Keratinocyte (primary cell): ENCODE results near the gene TMEM200B.

Experiments
- EZH2 ChIP-seq: IDR thresholded peaks from one replicate; pipeline ENCODE4 v1.6.1; 2012; ENCODE audit warnings: inconsistent platforms, mild to moderate bottlenecking, low read length, moderate library complexity
- TF ChIP-seq, protein P1 (sequence below), 3 experiments: IDR thresholded peaks in 1 of 3; conservative IDR thresholded peaks in 1 of 3; optimal IDR thresholded peaks in 1 of 3; 2 replicates in 2 of 3; 3 replicates in 1 of 3; pipeline versions ENCODE3 to v1.5.1; 2011; ENCODE audit warnings: low read length in 3 of 3, mild to moderate bottlenecking in 3 of 3, moderate library complexity in 2 of 3, control low read depth in 1 of 3, inconsistent platforms in 1 of 3; ENCODE audit not compliant: insufficient read depth in 2 of 3; ENCODE audit errors: extremely low read depth in 1 of 3

DNA sequence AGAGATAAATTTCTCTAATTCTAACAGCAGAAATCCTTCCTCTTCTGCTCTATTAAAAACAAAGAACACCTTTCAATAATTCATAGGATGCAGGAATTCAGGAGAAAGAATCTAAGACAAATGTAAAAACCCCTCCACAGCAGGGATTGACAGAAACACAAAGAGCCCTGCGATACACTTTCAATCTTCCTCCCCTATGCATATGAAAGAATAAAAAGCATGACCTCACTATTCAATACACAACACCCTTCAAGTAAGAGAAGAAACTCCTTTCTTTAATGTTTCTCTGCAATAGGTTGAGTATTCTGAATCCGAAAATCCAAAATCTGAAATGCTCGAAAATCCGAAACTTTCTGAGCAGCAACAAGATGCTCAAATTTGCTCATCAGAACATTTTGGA is 40.9 kb upstream of the TMEM200B start:
- TF ChIP-seq, protein P1, sequence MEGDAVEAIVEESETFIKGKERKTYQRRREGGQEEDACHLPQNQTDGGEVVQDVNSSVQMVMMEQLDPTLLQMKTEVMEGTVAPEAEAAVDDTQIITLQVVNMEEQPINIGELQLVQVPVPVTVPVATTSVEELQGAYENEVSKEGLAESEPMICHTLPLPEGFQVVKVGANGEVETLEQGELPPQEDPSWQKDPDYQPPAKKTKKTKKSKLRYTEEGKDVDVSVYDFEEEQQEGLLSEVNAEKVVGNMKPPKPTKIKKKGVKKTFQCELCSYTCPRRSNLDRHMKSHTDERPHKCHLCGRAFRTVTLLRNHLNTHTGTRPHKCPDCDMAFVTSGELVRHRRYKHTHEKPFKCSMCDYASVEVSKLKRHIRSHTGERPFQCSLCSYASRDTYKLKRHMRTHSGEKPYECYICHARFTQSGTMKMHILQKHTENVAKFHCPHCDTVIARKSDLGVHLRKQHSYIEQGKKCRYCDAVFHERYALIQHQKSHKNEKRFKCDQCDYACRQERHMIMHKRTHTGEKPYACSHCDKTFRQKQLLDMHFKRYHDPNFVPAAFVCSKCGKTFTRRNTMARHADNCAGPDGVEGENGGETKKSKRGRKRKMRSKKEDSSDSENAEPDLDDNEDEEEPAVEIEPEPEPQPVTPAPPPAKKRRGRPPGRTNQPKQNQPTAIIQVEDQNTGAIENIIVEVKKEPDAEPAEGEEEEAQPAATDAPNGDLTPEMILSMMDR (optimal IDR thresholded peaks at IDR 0.05 in 1 of 3, IDR thresholded peaks at IDR 0.05 in 1 of 3, conservative IDR thresholded peaks at IDR 0.05 in 1 of 3; ENCODE audit: extremely low read depth in 1 of 3, insufficient read depth in 2 of 3, low read length in 3 of 3), result no peak
- no peak for TF ChIP-seq EZH2
